ENCODE results near the gene GET3.

The GET3 gene

DNA sequence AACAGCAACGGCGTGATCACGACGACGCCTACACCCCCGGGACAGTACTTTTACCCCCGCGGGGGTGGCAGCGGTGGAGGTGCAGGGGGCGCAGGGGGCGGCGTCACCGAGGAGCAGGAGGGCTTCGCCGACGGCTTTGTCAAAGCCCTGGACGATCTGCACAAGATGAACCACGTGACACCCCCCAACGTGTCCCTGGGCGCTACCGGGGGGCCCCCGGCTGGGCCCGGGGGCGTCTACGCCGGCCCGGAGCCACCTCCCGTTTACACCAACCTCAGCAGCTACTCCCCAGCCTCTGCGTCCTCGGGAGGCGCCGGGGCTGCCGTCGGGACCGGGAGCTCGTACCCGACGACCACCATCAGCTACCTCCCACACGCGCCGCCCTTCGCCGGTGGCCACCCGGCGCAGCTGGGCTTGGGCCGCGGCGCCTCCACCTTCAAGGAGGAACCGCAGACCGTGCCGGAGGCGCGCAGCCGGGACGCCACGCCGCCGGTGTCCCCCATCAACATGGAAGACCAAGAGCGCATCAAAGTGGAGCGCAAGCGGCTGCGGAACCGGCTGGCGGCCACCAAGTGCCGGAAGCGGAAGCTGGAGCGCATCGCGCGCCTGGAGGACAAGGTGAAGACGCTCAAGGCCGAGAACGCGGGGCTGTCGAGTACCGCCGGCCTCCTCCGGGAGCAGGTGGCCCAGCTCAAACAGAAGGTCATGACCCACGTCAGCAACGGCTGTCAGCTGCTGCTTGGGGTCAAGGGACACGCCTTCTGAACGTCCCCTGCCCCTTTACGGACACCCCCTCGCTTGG is 55.0 kb downstream of the GET3 start:
- Histone ChIP-seq H3K9ac (ENCODE audit: low read length) (peak overlapping the region; percentile 94), H2AFZ (ENCODE audit: low read length) (peak overlapping the region; percentile 39; the same call in 1 of the 2 replicates), H3K9me2 (replicated peaks; ENCODE audit: insufficient read depth, low read length) (no peaks in the 10 kb centered on the region), H3K4me2 (ENCODE audit: low read depth, low read length) (peak overlapping the region; percentile 99), H3K27me3 (replicated peaks; ENCODE audit: insufficient read depth, low read length) (no peaks in the 10 kb centered on the region), H3K9me3 (replicated peaks; ENCODE audit: insufficient read depth, low read length) (no peaks in the 10 kb centered on the region), H3K36me3 (replicated peaks; ENCODE audit: insufficient read depth, low read length) (no peaks in the 10 kb centered on the region), H3K4me1 (ENCODE audit: low read length) (peaks cover 31% of the 10 kb centered on the region), H3K79me2 (ENCODE audit: low read length) (peaks cover 15% of the 10 kb centered on the region), H3F3A (ENCODE audit: insufficient read depth, low read length) (peaks cover 49% of the 10 kb centered on the region), H3K27ac (ENCODE audit: low read length) (peak overlapping the region; percentile 97), H3K4me3 (ENCODE audit: low read length) (peak overlapping the region; percentile 93), H4K20me1 (ENCODE audit: insufficient read depth, low read length) (no peaks in the 10 kb centered on the region)
- no peak for TF ChIP-seq EZH2phosphoT487 (IDR thresholded peaks at IDR 0.05; ENCODE audit: low read length)
- TF ChIP-seq EZH2 (optimal IDR thresholded peaks at IDR 0.05; ENCODE audit: low read depth, low read length) = no peak
- TF ChIP-seq, protein P1, sequence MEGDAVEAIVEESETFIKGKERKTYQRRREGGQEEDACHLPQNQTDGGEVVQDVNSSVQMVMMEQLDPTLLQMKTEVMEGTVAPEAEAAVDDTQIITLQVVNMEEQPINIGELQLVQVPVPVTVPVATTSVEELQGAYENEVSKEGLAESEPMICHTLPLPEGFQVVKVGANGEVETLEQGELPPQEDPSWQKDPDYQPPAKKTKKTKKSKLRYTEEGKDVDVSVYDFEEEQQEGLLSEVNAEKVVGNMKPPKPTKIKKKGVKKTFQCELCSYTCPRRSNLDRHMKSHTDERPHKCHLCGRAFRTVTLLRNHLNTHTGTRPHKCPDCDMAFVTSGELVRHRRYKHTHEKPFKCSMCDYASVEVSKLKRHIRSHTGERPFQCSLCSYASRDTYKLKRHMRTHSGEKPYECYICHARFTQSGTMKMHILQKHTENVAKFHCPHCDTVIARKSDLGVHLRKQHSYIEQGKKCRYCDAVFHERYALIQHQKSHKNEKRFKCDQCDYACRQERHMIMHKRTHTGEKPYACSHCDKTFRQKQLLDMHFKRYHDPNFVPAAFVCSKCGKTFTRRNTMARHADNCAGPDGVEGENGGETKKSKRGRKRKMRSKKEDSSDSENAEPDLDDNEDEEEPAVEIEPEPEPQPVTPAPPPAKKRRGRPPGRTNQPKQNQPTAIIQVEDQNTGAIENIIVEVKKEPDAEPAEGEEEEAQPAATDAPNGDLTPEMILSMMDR (IDR thresholded peaks at IDR 0.05; ENCODE audit: low read length) = no peak
- DNase-seq = peak; percentile 86

DNA sequence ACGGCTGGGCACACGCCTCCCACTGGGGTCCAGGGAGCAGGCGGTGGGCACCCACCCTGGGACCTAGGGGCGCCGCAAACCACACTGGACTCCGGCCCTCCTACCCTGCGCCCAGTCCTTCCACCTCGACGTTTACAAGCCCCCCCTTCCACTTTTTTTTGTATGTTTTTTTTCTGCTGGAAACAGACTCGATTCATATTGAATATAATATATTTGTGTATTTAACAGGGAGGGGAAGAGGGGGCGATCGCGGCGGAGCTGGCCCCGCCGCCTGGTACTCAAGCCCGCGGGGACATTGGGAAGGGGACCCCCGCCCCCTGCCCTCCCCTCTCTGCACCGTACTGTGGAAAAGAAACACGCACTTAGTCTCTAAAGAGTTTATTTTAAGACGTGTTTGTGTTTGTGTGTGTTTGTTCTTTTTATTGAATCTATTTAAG is 55.6 kb downstream of the GET3 start:
- Histone ChIP-seq H3K79me2 (ENCODE audit: low read length) (peaks cover 15% of the 10 kb centered on the region), H3K4me1 (ENCODE audit: low read length) (peaks cover 31% of the 10 kb centered on the region), H3K4me3 (ENCODE audit: low read length) (peak overlapping the region; percentile 93), H3K27me3 (replicated peaks; ENCODE audit: insufficient read depth, low read length) (no peaks in the 10 kb centered on the region), H3K9ac (ENCODE audit: low read length) (peak overlapping the region; percentile 94), H3K27ac (ENCODE audit: low read length) (peak overlapping the region; percentile 97), H3K4me2 (ENCODE audit: low read depth, low read length) (peak overlapping the region; percentile 99), H3F3A (ENCODE audit: insufficient read depth, low read length) (peaks cover 49% of the 10 kb centered on the region), H4K20me1 (ENCODE audit: insufficient read depth, low read length) (no peaks in the 10 kb centered on the region), H2AFZ (ENCODE audit: low read length) (peak overlapping the region; percentile 39; the same call in 1 of the 2 replicates), H3K9me3 (replicated peaks; ENCODE audit: insufficient read depth, low read length) (no peaks in the 10 kb centered on the region), H3K36me3 (replicated peaks; ENCODE audit: insufficient read depth, low read length) (no peaks in the 10 kb centered on the region), H3K9me2 (replicated peaks; ENCODE audit: insufficient read depth, low read length) (no peaks in the 10 kb centered on the region)
- TF ChIP-seq EZH2 (optimal IDR thresholded peaks at IDR 0.05; ENCODE audit: low read depth, low read length) = no peak
- TF ChIP-seq, protein P1 (IDR thresholded peaks at IDR 0.05; ENCODE audit: low read length) = no peak
- TF ChIP-seq EZH2phosphoT487 (IDR thresholded peaks at IDR 0.05; ENCODE audit: low read length) = no peak
- DNase-seq = no peak

DNA sequence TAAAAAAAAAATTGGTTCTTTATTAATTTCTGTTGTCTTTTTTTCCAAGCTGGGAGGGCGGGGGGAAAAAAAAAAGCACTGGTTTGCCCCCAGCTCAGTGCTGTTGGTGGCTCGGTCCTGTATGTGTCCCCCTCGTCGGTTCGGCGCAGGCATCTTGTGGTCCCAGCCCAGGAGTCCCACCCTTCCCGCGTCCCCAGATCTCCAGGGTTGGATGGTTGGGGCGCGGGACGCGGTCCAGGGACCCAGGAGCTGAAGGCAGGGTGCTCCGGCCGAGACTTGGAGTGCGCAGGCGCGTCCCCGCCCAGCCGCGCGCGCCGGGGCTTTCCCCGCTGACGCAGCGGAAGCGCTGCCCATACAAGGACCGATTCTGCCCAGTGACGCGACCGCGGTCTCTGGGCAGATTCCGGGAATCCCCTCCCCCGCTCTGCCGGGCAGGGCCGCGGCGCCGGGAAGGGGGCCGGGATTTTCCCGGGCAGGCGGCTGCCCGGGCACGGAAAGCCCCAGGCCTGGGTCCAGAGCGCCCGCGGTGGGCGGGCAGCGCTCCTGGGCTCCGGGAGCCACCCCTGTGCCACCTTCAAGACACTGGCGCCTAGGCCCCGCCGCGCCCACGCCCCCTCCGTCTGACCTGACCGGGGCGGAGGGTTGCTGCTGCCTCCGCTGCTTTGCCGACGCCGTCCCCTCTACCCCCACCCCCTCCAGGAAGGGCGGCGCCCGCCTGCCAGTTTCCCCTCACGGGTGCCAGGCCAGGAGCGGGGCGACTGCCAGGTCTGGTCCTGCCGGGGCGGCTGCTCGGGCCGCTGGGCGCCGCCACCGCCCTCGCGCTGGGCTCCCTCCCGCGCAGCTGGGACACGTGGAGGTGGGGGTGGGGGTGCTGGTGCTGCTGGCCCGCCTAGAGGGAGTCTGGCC is 56.2 kb downstream of the GET3 start:
- no peaks in the 10 kb centered on the region for H3K9me2 ChIP-seq (replicated peaks; ENCODE audit: insufficient read depth, low read length)
- TF ChIP-seq EZH2 (optimal IDR thresholded peaks at IDR 0.05; ENCODE audit: low read depth, low read length) (no peak), EZH2phosphoT487 (IDR thresholded peaks at IDR 0.05; ENCODE audit: low read length) (no peak)
- TF ChIP-seq, protein P1 (IDR thresholded peaks at IDR 0.05; ENCODE audit: low read length) = no peak
- H3K27me3 ChIP-seq (replicated peaks; ENCODE audit: insufficient read depth, low read length) = no peaks in the 10 kb centered on the region
- peaks cover 15% of the 10 kb centered on the region for H3K79me2 ChIP-seq (ENCODE audit: low read length)
- H3F3A ChIP-seq (ENCODE audit: insufficient read depth, low read length) = peaks cover 45% of the 10 kb centered on the region
- no peaks in the 10 kb centered on the region for H3K36me3 ChIP-seq (replicated peaks; ENCODE audit: insufficient read depth, low read length)
- H3K27ac ChIP-seq (ENCODE audit: low read length) = peak overlapping the region; percentile 97
- H3K4me1 ChIP-seq (ENCODE audit: low read length) = peaks cover 25% of the 10 kb centered on the region
- peak overlapping the region; percentile 93 for H3K4me3 ChIP-seq (ENCODE audit: low read length)
- DNase-seq = peak; percentile 93
- peak overlapping the region; percentile 99 for H3K4me2 ChIP-seq (ENCODE audit: low read depth, low read length)
- no peaks in the 10 kb centered on the region for H3K9me3 ChIP-seq (replicated peaks; ENCODE audit: insufficient read depth, low read length)
- H2AFZ ChIP-seq (ENCODE audit: low read length) = peak overlapping the region; percentile 43; the same call in 1 of the 2 replicates
- H3K9ac ChIP-seq (ENCODE audit: low read length) = peak overlapping the region; percentile 94
- H4K20me1 ChIP-seq (ENCODE audit: insufficient read depth, low read length) = no peaks in the 10 kb centered on the region

Measured in MM.1S (cell line).